Fibroblast of skin of left biceps (primary cell): ENCODE data around the gene SMARCB1.

ENCODE experiments used
- DNase-seq, 2 experiments: peaks; one replicate each; pipeline ENCODE4 v3.0.0-alpha.2; 2013; ENCODE audit warnings: low read depth in 2 of 2

The SMARCB1 gene

GRCh38 chr22:23762842-23763578, 23.8 kb upstream of the SMARCB1 start, which contains the start of gene C22orf15:
C22orf15 (plus strand) TSS chr22:23762990; CDS start chr22:23763307, 317 bp downstream.
- no peak for DNase-seq

- DNase-seq = no peak
Measured at GRCh38 chr22:23763579-23763945, 23.2 kb upstream of the SMARCB1 start.

- no peak for DNase-seq
Measured at GRCh38 chr22:23763954-23764353, 22.8 kb upstream of the SMARCB1 start.

- DNase-seq = no peak
Measured at GRCh38 chr22:23764899-23765881, 21.6 kb upstream of the SMARCB1 start.

- DNase-seq = no peak
Measured at GRCh38 chr22:23767303-23767672, 19.5 kb upstream of the SMARCB1 start.

- DNase-seq = no peak
Measured at GRCh38 chr22:23767673-23768548, 18.9 kb upstream of the SMARCB1 start, which contains the start of gene CHCHD10. CHCHD10 (minus strand) TSS chr22:23767972; CDS start chr22:23767874, 98 bp downstream.

GRCh38 chr22:23769321-23769965, 17.3 kb upstream of the SMARCB1 start:
- DNase-seq = no peak

GRCh38 chr22:23772315-23772648, 14.5 kb upstream of the SMARCB1 start:
- DNase-seq = no peak

- no peak for DNase-seq
Measured at GRCh38 chr22:23772649-23773473, 13.9 kb upstream of the SMARCB1 start, which contains the start of gene MMP11. MMP11 (plus strand) TSS chr22:23772849; CDS start chr22:23772871, 22 bp downstream.

- no peak for DNase-seq
Measured at GRCh38 chr22:23773483-23774113, 13.2 kb upstream of the SMARCB1 start.

- no peak for DNase-seq
Measured at GRCh38 chr22:23774114-23774921, 12.4 kb upstream of the SMARCB1 start.

- no peak for DNase-seq
Measured at GRCh38 chr22:23774922-23775436, 11.8 kb upstream of the SMARCB1 start.

- no peak for DNase-seq
Measured at GRCh38 chr22:23775779-23776375, 10.9 kb upstream of the SMARCB1 start.

- DNase-seq = no peak
Measured at GRCh38 chr22:23777776-23778576, 8.8 kb upstream of the SMARCB1 start.

- no peak for DNase-seq
Measured at GRCh38 chr22:23778577-23778900, 8.2 kb upstream of the SMARCB1 start.

GRCh38 chr22:23779083-23779482, 7.7 kb upstream of the SMARCB1 start:
- no peak for DNase-seq

- DNase-seq = no peak
Measured at GRCh38 chr22:23779731-23780130, 7.0 kb upstream of the SMARCB1 start.
